NB4 (cell line): ENCODE results near the gene EIF4A3.
A peak's percentile ranks its signal among the peaks of the same experiment; 100 is the strongest.

ENCODE experiments used
- DNase-seq: peaks from one replicate; pipeline ENCODE4 v3.0.0; 2010; ENCODE audit warnings: low read depth
- H3K4me3 ChIP-seq: one replicate; pipeline ENCODE4 v1.5.1; 2011; ENCODE audit warnings: mild to moderate bottlenecking, low read depth, low read length, moderate library complexity
- CTCF ChIP-seq: IDR thresholded peaks from one replicate; pipeline ENCODE4 v1.5.1; 2012; ENCODE audit warnings: low read depth, low read length
- MAX ChIP-seq: IDR thresholded peaks from 2 replicates; pipeline ENCODE4 v1.6.1; 2011; ENCODE audit warnings: low read depth, low read length
- MYC ChIP-seq: IDR thresholded peaks from 2 replicates; pipeline ENCODE4 v1.6.1; 2011; ENCODE audit warnings: low read depth, low read length
- POLR2A ChIP-seq: IDR thresholded peaks from 2 replicates; pipeline ENCODE4 v1.6.1; 2011; ENCODE audit warnings: mild to moderate bottlenecking; ENCODE audit not compliant: insufficient read length; ENCODE audit errors: extremely low read depth

The EIF4A3 gene

GRCh38 chr17:80101011-80101945, 45.6 kb downstream of the EIF4A3 start, which contains the start of gene GAA:
GAA (plus strand) TSS chr17:80101581; CDS start chr17:80104587, 3,006 bp downstream.
- TF ChIP-seq CTCF (peak; percentile 45), MAX (peak; percentile 87), MYC (no peak; the same call in 1 of the 2 replicates), POLR2A (peak; percentile 50)
- DNase-seq: peak; percentile 83
- peak within 1 kb of the TSS; percentile 78 for H3K4me3 ChIP-seq

- no peak for DNase-seq
- no peak for TF ChIP-seq POLR2A
- no peak for TF ChIP-seq MYC
- no peak for TF ChIP-seq CTCF
- no peak for TF ChIP-seq MAX
- H3K4me3 ChIP-seq: no peak overlapping the region
Observed at GRCh38 chr17:80100035-80100323, 46.9 kb downstream of the EIF4A3 start.

- no peak overlapping the region for H3K4me3 ChIP-seq
- TF ChIP-seq MYC (no peak), MAX (no peak), POLR2A (no peak), CTCF (no peak)
- no peak for DNase-seq
Observed at GRCh38 chr17:80099291-80100034, 47.5 kb downstream of the EIF4A3 start.

GRCh38 chr17:80097844-80098691, 48.9 kb downstream of the EIF4A3 start:
- H3K4me3 ChIP-seq: no peak overlapping the region
- TF ChIP-seq POLR2A (no peak), MYC (no peak), MAX (no peak), CTCF (no peak)
- DNase-seq: no peak

- no peak overlapping the region for H3K4me3 ChIP-seq
- DNase-seq: no peak
- TF ChIP-seq MAX (no peak), MYC (no peak), POLR2A (no peak), CTCF (no peak)
Observed at GRCh38 chr17:80097127-80097621, 49.8 kb downstream of the EIF4A3 start.
